GM19467 (cell line): Measurements from ENCODE around the gene C2CD4B.

Experiments used
- ATAC-seq: cut with Tn5 transposase; IDR thresholded peaks from one replicate; pipeline ENCODE4 v1.9.1; 2021; ENCODE audit warnings: mild to moderate bottlenecking, moderate library complexity; ENCODE audit not compliant: unreplicated experiment

Gene C2CD4B

GRCh38 chr15:62120776-62121175, 44.3 kb downstream of the C2CD4B start:
- no peak for ATAC-seq

- no peak for ATAC-seq
Measured at GRCh38 chr15:62119874-62120273, 45.2 kb downstream of the C2CD4B start.

DNA sequence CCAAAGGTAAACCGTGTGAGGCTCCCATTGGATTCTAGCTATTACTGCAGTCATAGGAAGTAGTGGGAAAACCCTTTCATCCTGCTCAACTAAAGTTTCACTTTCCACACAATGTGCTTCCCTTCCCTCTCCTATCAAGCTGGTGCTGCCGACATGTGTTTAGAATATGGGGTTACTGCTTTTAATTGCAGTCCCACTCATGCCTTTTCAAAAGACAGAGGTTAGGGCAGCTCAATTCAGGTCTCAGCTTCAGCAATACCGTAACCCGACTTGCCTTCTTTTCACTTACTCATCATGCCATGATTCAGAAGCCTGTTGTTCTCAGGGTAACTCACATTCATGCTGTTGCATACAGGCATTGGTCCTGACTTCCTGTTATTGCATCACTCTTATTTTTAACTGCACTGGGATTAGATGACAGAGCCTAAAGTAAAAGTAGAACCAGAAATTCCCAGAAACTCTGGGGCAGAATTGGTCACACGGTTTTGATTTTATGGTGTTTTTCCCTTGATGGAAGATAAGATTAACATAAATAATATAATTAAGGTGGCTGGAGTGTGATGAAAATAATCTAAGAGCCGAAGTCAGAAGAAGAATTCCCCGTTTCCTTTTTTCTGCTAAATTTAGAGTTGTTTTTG, 45.7 kb downstream of the C2CD4B start:
- no peak for ATAC-seq

GRCh38 chr15:62118520-62119226, 46.4 kb downstream of the C2CD4B start:
- ATAC-seq = no peak

GRCh38 chr15:62115847-62116246, 49.2 kb downstream of the C2CD4B start:
- no peak for ATAC-seq
